Neural cell (in vitro differentiated cells): Measurements from ENCODE around the gene RPS15. TPM values are rescaled to one million over a fixed set of nuclear protein-coding genes. Genes with fewer than 3 reads are reported as not detected.

ENCODE experiments used
- H2AFZ ChIP-seq: fragments of 200-600, 300-800 bp; sonication (generic), shearing (Covaris generic); 2 replicates; pipeline ENCODE4 v1.6.0; 2014; ENCODE audit warnings: low read depth, mild to moderate bottlenecking, antibody characterized with exemption, low read length, moderate library complexity
- H3F3A ChIP-seq: fragments of 200-600 bp; shearing (Covaris generic); 2 replicates; pipeline ENCODE4 v1.6.1; 2016; ENCODE audit warnings: mild to moderate bottlenecking, moderate library complexity, mixed read lengths, antibody characterized with exemption, low read length; ENCODE audit not compliant: insufficient read depth, poor library complexity, severe bottlenecking
- H3K27ac ChIP-seq: fragments of 200-600, 300-800 bp; sonication (generic), shearing (Covaris generic); 2 replicates; pipeline ENCODE4 v1.5.1; 2014; ENCODE audit warnings: mild to moderate bottlenecking, low read length, moderate library complexity
- H3K27me3 ChIP-seq: fragments of 300-800, 200-600 bp; sonication (generic), shearing (Covaris generic); 2 replicates; pipeline ENCODE4 v1.6.0; 2014; ENCODE audit warnings: mild to moderate bottlenecking, low read depth, low read length, moderate library complexity; ENCODE audit not compliant: insufficient read depth
- H3K36me3 ChIP-seq: fragments of 300-800, 200-600 bp; sonication (generic), shearing (Covaris generic); 2 replicates; pipeline ENCODE4 v1.5.1; 2014; ENCODE audit warnings: mild to moderate bottlenecking, antibody characterized with exemption, low read length, moderate library complexity; ENCODE audit not compliant: insufficient read depth
- H3K4me2 ChIP-seq: fragments of 300-800, 200-600 bp; sonication (generic), shearing (Covaris generic); 2 replicates; pipeline ENCODE4 v1.6.0; 2014; ENCODE audit warnings: mild to moderate bottlenecking, low read length
- H3K4me3 ChIP-seq: fragments of 300-800, 200-600 bp; sonication (generic), shearing (Covaris generic); 2 replicates; pipeline ENCODE4 v1.5.1; 2014; ENCODE audit warnings: mild to moderate bottlenecking, low read length, moderate library complexity
- H3K79me2 ChIP-seq: fragments of 200-600 bp; shearing (Covaris generic); replicated peaks from 2 replicates; pipeline ENCODE4 v1.6.0; 2014; ENCODE audit warnings: mild to moderate bottlenecking, low read length, moderate library complexity; ENCODE audit not compliant: insufficient read depth
- H3K9ac ChIP-seq: fragments of 300-800, 200-600 bp; sonication (generic), shearing (Covaris generic); 2 replicates; pipeline ENCODE4 v1.6.1; 2016; ENCODE audit warnings: mild to moderate bottlenecking, low read length, mixed read lengths
- H3K9me2 ChIP-seq: fragments of 200-600 bp; shearing (Covaris generic); 2 replicates; pipeline ENCODE4 v1.6.1; 2016; ENCODE audit warnings: mild to moderate bottlenecking, low read length, mixed read lengths; ENCODE audit not compliant: insufficient read depth
- H3K9me3 ChIP-seq: fragments of 200-600, 300-800 bp; sonication (generic), shearing (Covaris generic); 2 replicates; pipeline ENCODE4 v1.6.1; 2016; ENCODE audit warnings: mild to moderate bottlenecking, mixed run types, low read length, moderate library complexity, mixed read lengths
- H4K20me1 ChIP-seq: fragments of 200-600 bp; shearing (Covaris generic); 2 replicates; pipeline ENCODE4 v1.6.1; 2016; ENCODE audit warnings: mild to moderate bottlenecking, mixed run types; ENCODE audit not compliant: insufficient read depth
- CTCF ChIP-seq: fragments of 450-650 bp; IDR thresholded peaks from 2 replicates; pipeline ENCODE4 v1.5.1; 2014; ENCODE audit warnings: antibody characterized with exemption, mild to moderate bottlenecking, moderate library complexity; ENCODE audit not compliant: poor library complexity, severe bottlenecking
- EP300 ChIP-seq: fragments of 450-650 bp; conservative IDR thresholded peaks from 2 replicates; pipeline ENCODE4 v1.6.1; 2014; ENCODE audit warnings: antibody characterized with exemption, mild to moderate bottlenecking, moderate library complexity; ENCODE audit not compliant: poor library complexity, severe bottlenecking
- EZH2 ChIP-seq: fragments of 200-600, 300-800 bp; shearing (Covaris generic), sonication (generic); IDR thresholded peaks from 2 replicates; pipeline ENCODE4 v1.6.1; 2014; ENCODE audit warnings: antibody characterized with exemption, low read length, borderline replicate concordance, mild to moderate bottlenecking; ENCODE audit not compliant: insufficient read depth, poor library complexity, severe bottlenecking
- MXI1 ChIP-seq: fragments of 450-650 bp; conservative IDR thresholded peaks from 2 replicates; pipeline ENCODE4 v1.6.1; 2014; ENCODE audit warnings: antibody characterized with exemption, mild to moderate bottlenecking; ENCODE audit not compliant: poor library complexity, severe bottlenecking
- POLR2AphosphoS5 ChIP-seq: IDR thresholded peaks from 2 replicates; pipeline ENCODE4 v1.6.1; 2012
- RAD21 ChIP-seq: fragments of 450-650 bp; conservative IDR thresholded peaks from 2 replicates; pipeline ENCODE4 v1.6.1; 2014; ENCODE audit warnings: antibody characterized with exemption, mild to moderate bottlenecking, moderate library complexity
- REST ChIP-seq: IDR thresholded peaks from 2 replicates; pipeline ENCODE4 v1.6.1; 2012; ENCODE audit warnings: borderline replicate concordance
- SMC3 ChIP-seq: fragments of 450-650 bp; conservative IDR thresholded peaks from 2 replicates; pipeline ENCODE4 v1.6.1; 2014; ENCODE audit warnings: antibody characterized with exemption, mild to moderate bottlenecking, moderate library complexity; ENCODE audit not compliant: poor library complexity
- TAF1 ChIP-seq: IDR thresholded peaks from 2 replicates; pipeline ENCODE4 v1.6.1; 2012; ENCODE audit warnings: low read depth
- polyA plus RNA-seq: library from polyadenylated mRNA; depleted of rRNA; stranded (reverse); fragments of >200 nt; gene quantifications from 2 replicates; pipeline ENCODE4 v1.2.3, GENCODE V29; 2014

The RPS15 gene
- polyA plus RNA-seq, 1 donor from 2014 or later, result 591 TPM

DNA sequence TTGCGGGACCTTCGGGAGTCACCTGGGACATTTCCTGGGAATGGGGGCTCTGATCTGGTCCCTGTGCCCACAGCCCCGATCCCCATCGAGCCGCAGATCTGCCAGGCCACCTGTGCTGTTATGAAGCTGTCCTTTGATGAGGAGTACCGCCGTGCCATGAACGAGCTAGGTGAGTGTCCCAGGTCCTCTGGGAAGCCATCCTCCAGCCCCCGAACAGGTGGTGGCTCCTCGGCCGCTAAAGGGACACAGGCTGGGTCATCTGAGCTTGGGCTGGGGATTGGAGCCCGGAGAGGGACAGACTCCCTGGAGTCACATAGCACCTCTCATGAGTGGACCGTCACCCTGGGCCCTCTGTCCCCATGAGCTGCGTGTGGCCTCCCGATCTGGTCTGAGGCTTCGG is 19.7 kb downstream of the RPS15 start:
- Histone ChIP-seq H3K36me3 (peaks cover 23% of the 10 kb centered on the region), H3K4me2 (no peak overlapping the region), H3K9me2 (no peaks in the 10 kb centered on the region), H3K27ac (no peak overlapping the region), H3F3A (no peaks in the 10 kb centered on the region), H3K9ac (no peak overlapping the region), H4K20me1 (peaks cover 54% of the 10 kb centered on the region), H3K27me3 (no peaks in the 10 kb centered on the region), H3K9me3 (no peaks in the 10 kb centered on the region), H3K4me3 (no peak overlapping the region), H2AFZ (no peak overlapping the region), H3K79me2 (peaks cover 35% of the 10 kb centered on the region)
- TF ChIP-seq POLR2AphosphoS5, result no peak
- TF ChIP-seq EZH2, result no peak
- TF ChIP-seq EP300, result no peak
- no peak for TF ChIP-seq CTCF
- no peak for TF ChIP-seq SMC3
- TF ChIP-seq TAF1, result no peak
- TF ChIP-seq REST, result no peak
- no peak for TF ChIP-seq MXI1
- TF ChIP-seq RAD21, result no peak

- Histone ChIP-seq H4K20me1 (peaks cover 54% of the 10 kb centered on the region), H3K27ac (no peak overlapping the region), H3K4me3 (no peak overlapping the region)
Measured at GRCh38 chr19:1459479-1459878, 21.3 kb downstream of the RPS15 start.

More at GRCh38 chr19:1459479-1459878, 21.3 kb downstream of the RPS15 start:
- no peak overlapping the region for H3K9ac ChIP-seq
- H3F3A ChIP-seq, result no peaks in the 10 kb centered on the region
- H3K4me2 ChIP-seq, result no peak overlapping the region
- peaks cover 23% of the 10 kb centered on the region for H3K79me2 ChIP-seq
- no peak for TF ChIP-seq CTCF
- no peak for TF ChIP-seq MXI1
- TF ChIP-seq EZH2, result no peak
- TF ChIP-seq RAD21, result no peak
- TF ChIP-seq SMC3, result no peak
- TF ChIP-seq TAF1, result no peak
- no peak for TF ChIP-seq EP300
- no peak for TF ChIP-seq POLR2AphosphoS5
- TF ChIP-seq REST, result no peak
- H3K36me3 ChIP-seq, result peaks cover 20% of the 10 kb centered on the region
- H2AFZ ChIP-seq, result no peak overlapping the region
- H3K27me3 ChIP-seq, result no peaks in the 10 kb centered on the region
- H3K9me3 ChIP-seq, result no peaks in the 10 kb centered on the region
- no peaks in the 10 kb centered on the region for H3K9me2 ChIP-seq
